Measurements from ENCODE around the gene RXYLT1. TPM values are rescaled to one million over a fixed set of nuclear protein-coding genes. Genes with fewer than 3 reads are reported as not detected.
"Not testable (repeated sequence)": the region's sequence is repeated elsewhere in the genome, so short reads cannot be mapped to it uniquely, and the experiment has no call there.

The RXYLT1 gene, protein sequence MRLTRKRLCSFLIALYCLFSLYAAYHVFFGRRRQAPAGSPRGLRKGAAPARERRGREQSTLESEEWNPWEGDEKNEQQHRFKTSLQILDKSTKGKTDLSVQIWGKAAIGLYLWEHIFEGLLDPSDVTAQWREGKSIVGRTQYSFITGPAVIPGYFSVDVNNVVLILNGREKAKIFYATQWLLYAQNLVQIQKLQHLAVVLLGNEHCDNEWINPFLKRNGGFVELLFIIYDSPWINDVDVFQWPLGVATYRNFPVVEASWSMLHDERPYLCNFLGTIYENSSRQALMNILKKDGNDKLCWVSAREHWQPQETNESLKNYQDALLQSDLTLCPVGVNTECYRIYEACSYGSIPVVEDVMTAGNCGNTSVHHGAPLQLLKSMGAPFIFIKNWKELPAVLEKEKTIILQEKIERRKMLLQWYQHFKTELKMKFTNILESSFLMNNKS
- total RNA-seq = 10 to 100 TPM in 1 of 3 donors, 1 to 10 TPM in 2; 5.8 to 10.6 (median 7.0) TPM
- 17.0 TPM for total RNA-seq (2013)

DNA sequence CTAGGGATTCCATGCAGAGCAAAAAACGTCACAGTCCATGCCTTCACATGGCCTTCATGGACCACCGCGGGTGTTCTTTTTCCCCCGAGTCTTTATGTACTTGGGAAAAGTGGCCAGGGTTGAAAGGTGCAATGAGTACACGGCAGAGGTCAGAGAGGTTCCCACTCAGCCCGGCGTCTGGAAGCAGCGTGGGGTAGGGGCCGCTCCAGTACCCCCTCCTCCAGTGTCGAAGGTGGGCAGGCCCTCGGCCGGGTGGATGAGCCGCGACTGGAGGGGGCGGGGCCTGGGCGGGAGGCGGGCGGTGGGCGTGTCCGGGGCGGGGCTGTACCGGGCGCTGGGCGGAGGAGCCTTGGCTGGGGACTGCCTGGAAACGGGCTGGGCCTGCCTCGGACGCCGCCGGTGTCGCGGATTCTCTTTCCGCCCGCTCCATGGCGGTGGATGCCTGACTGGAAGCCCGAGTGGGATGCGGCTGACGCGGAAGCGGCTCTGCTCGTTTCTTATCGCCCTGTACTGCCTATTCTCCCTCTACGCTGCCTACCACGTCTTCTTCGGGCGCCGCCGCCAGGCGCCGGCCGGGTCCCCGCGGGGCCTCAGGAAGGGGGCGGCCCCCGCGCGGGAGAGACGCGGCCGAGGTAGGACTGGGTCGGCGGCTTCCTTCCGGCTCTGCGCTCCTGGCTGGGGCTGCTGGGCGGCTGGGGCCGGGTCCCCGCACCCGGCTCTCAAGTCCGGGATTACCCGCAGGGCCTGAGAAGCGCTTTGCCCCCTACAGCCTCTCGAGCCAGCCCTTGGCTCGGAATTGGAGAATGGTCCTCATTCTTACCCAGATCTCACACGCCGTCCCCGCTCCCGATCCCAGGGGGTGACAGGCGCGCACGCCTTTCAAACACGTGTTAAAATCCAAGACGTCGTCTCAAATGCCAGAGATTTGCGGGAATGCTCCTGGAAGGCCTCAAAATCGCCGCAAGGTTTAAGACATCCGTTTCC, at the start of gene RXYLT1:
RXYLT1 (plus strand) TSS at position 412 of the 984 bp plus-strand sequence; CDS start at position 464, 52 bp downstream.
- Histone ChIP-seq H3K4me1 (ENCODE audit: control insufficient read depth, insufficient read depth, low read length) (peaks cover 6% of the 10 kb centered on the region), H3K27ac (ENCODE audit: low read length) (peak within 1 kb of the TSS; percentile 83), H3K27me3 (ENCODE audit: control insufficient read depth, insufficient read depth, low read length) (no peaks in the 10 kb centered on the region), H3K4me3 (ENCODE audit: low read length) (peak within 1 kb of the TSS; percentile 91), H3K9me3 (ENCODE audit: control insufficient read depth, insufficient read depth, low read length) (no peaks in the 10 kb centered on the region), H3K36me3 (ENCODE audit: control insufficient read depth, insufficient read depth, low read length) (peaks cover 6% of the 10 kb centered on the region)
- Mint-ChIP-seq H3K36me3 (peaks cover 6% of the 10 kb centered on the region), H3K9me3 (no peaks in the 10 kb centered on the region), H3K4me1 (peaks cover 11 to 19% of the 10 kb centered on the region in 2 donors), H3K4me3 (peak within 1 kb of the TSS; percentile 97), H3K27ac (peak within 1 kb of the TSS; percentile 93), H3K27me3 (ENCODE audit: low read depth in 2 of 2) (peaks cover 7 to 17% of the 10 kb centered on the region in 2 donors)
- TF ChIP-seq, protein P1, sequence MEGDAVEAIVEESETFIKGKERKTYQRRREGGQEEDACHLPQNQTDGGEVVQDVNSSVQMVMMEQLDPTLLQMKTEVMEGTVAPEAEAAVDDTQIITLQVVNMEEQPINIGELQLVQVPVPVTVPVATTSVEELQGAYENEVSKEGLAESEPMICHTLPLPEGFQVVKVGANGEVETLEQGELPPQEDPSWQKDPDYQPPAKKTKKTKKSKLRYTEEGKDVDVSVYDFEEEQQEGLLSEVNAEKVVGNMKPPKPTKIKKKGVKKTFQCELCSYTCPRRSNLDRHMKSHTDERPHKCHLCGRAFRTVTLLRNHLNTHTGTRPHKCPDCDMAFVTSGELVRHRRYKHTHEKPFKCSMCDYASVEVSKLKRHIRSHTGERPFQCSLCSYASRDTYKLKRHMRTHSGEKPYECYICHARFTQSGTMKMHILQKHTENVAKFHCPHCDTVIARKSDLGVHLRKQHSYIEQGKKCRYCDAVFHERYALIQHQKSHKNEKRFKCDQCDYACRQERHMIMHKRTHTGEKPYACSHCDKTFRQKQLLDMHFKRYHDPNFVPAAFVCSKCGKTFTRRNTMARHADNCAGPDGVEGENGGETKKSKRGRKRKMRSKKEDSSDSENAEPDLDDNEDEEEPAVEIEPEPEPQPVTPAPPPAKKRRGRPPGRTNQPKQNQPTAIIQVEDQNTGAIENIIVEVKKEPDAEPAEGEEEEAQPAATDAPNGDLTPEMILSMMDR (IDR thresholded peaks at IDR 0.05) = no peak
- under 1% methylated on average over 86 of the region's 86 CpGs for WGBS (ENCODE audit: insufficient coverage)
- peak; percentile 80 to 87 for DNase-seq
- ATAC-seq = peak; percentile 93 to 98 (median 95)
- intact Hi-C loops (cut with micrococcal nuclease) = loop anchor here (10.0 kb wide), 1 partner anchor 445 kb away; the partner anchor contains the start of gene KICS2

DNA sequence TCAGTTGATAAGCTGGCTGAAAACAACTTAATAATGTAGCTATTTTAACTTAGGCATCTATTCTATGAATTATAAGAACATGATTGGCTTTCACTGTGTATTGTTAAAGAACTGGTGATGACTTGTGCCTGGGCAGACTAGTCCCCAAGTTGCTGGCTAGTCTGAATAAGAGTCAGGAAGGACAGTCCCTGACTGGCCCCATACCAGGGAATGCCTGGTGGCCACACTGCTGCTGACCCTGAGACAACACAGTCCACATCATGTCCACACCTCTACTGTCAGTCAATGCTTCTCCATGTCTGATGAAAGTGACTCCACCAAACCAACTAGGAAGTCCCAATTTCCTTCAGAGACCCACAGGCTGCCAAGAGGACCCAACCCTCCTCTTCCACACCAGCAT, 46.9 kb upstream of the RXYLT1 start:
- H3K27ac Mint-ChIP-seq; H3K36me3 ChIP-seq (ENCODE audit: control insufficient read depth, insufficient read depth, low read length); H3K4me3 ChIP-seq (ENCODE audit: low read length); H3K36me3 Mint-ChIP-seq; H3K4me1 Mint-ChIP-seq; H3K9me3 ChIP-seq (ENCODE audit: control insufficient read depth, insufficient read depth, low read length); H3K4me3 Mint-ChIP-seq; H3K9me3 Mint-ChIP-seq; H3K27ac ChIP-seq (ENCODE audit: low read length); H3K27me3 Mint-ChIP-seq (ENCODE audit: low read depth in 2 of 2); DNase-seq; H3K4me1 ChIP-seq (ENCODE audit: control insufficient read depth, insufficient read depth, low read length); ATAC-seq; H3K27me3 ChIP-seq (ENCODE audit: control insufficient read depth, insufficient read depth, low read length): not testable (repeated sequence)
- intact Hi-C loops (cut with micrococcal nuclease) = loop anchor here (10.0 kb wide), 1 partner anchor 188 kb away; no protein-coding TSS in a partner anchor

DNA sequence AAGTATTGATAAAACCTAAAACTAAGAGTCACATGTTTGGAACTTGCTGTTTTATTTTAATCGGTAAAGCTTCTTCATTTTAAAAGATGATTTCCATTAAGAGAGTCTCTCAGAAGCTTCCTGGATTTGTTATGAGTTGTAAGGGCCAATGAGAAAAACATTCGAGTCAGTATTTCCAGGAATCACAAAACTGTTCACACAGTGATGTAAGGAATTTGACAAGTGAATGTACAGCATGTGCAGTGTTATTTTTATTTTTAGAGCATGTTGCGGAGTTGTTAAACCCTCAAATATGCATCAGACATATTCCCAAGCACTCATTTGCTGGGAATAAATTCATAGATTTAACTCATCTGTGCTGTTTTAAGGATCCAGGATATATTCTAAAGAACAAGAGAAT, 46.1 kb upstream of the RXYLT1 start:
- H3K4me3 ChIP-seq (ENCODE audit: low read length); H3K27me3 ChIP-seq (ENCODE audit: control insufficient read depth, insufficient read depth, low read length); H3K4me1 Mint-ChIP-seq; H3K36me3 Mint-ChIP-seq; ATAC-seq; H3K9me3 ChIP-seq (ENCODE audit: control insufficient read depth, insufficient read depth, low read length); H3K36me3 ChIP-seq (ENCODE audit: control insufficient read depth, insufficient read depth, low read length); H3K27ac Mint-ChIP-seq; H3K27ac ChIP-seq (ENCODE audit: low read length); H3K4me1 ChIP-seq (ENCODE audit: control insufficient read depth, insufficient read depth, low read length); H3K4me3 Mint-ChIP-seq; DNase-seq; H3K27me3 Mint-ChIP-seq (ENCODE audit: low read depth in 2 of 2); H3K9me3 Mint-ChIP-seq: not testable (repeated sequence)
- intact Hi-C loops (cut with micrococcal nuclease) = loop anchor here (10.0 kb wide), 1 partner anchor 189 kb away; no protein-coding TSS in a partner anchor
- no CpG with 5 or more reads among the region's 3 CpGs for WGBS (ENCODE audit: insufficient coverage)

DNA sequence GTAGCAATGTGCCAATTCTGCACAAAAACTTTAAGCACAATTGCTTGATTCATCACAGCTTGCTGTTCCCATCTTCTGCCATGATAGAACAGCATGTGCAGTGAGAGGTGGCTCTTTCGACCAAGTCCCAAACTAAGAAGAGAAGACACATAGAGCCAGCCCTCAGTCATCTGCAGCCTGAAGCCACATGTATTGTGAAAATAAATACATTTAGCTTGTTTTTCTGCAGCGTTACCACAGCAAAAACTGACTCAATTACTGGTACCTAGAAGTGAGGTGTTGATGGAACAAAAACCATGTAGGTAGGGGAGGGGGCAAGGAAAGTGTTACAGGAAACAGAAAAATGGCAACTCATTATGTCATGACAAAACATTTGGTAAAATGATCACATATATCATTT, 39.2 kb upstream of the RXYLT1 start:
- H3K27ac ChIP-seq (ENCODE audit: low read length); H3K4me3 ChIP-seq (ENCODE audit: low read length); intact Hi-C loops (cut with micrococcal nuclease); H3K27me3 ChIP-seq (ENCODE audit: control insufficient read depth, insufficient read depth, low read length); H3K27ac Mint-ChIP-seq; H3K9me3 Mint-ChIP-seq; H3K4me1 Mint-ChIP-seq; H3K4me3 Mint-ChIP-seq; H3K36me3 Mint-ChIP-seq; H3K9me3 ChIP-seq (ENCODE audit: control insufficient read depth, insufficient read depth, low read length); DNase-seq; H3K36me3 ChIP-seq (ENCODE audit: control insufficient read depth, insufficient read depth, low read length); H3K4me1 ChIP-seq (ENCODE audit: control insufficient read depth, insufficient read depth, low read length); ATAC-seq; H3K27me3 Mint-ChIP-seq (ENCODE audit: low read depth in 2 of 2): not testable (repeated sequence)
- no CpG with 5 or more reads among the region's 2 CpGs for WGBS (ENCODE audit: insufficient coverage)

DNA sequence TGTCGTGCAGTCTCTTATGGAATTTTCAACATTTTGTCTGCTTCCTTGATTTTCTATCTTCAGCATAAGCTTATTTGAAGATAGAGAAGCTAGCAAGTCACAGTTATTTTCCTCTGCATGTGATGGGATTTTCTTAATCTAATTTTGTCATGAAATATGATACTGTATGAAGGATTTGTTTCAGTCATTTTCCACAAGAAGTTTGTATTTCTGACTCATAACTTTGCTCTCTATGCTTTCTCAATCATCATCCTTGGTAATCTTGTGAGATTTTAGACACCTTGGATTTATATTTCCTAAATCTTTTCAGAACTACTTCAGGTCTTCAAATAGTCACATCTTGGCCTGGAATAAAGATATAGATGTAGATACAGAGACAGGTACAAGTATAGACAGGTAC, 38.3 kb upstream of the RXYLT1 start:
- DNase-seq; H3K4me1 Mint-ChIP-seq; intact Hi-C loops (cut with micrococcal nuclease); H3K27ac ChIP-seq (ENCODE audit: low read length); H3K27ac Mint-ChIP-seq; ATAC-seq; H3K27me3 Mint-ChIP-seq (ENCODE audit: low read depth in 2 of 2); H3K36me3 ChIP-seq (ENCODE audit: control insufficient read depth, insufficient read depth, low read length); H3K4me3 Mint-ChIP-seq; H3K9me3 ChIP-seq (ENCODE audit: control insufficient read depth, insufficient read depth, low read length); H3K36me3 Mint-ChIP-seq; H3K4me3 ChIP-seq (ENCODE audit: low read length); H3K9me3 Mint-ChIP-seq; H3K27me3 ChIP-seq (ENCODE audit: control insufficient read depth, insufficient read depth, low read length); H3K4me1 ChIP-seq (ENCODE audit: control insufficient read depth, insufficient read depth, low read length): not testable (repeated sequence)
- 100% methylated on average over 1 of the region's 1 CpG for WGBS (ENCODE audit: insufficient coverage)

DNA sequence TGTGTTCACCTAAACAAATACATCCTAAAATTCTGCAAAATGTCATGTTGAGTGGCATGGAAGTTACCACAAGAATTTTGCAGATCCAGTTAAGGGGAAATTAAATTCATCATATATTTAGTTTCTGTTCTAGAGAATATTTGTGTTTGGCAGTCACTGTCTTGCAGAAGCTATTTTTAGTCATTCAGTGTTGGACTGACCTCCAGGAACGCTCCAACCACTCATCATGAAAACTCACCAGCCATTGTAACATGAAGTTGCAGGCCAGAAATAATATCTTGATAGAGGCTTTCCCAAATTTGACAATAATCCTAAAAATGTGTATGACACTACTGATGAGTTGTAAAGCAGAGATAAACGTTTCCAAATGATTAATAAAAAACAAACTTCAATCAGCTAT, 35.6 kb upstream of the RXYLT1 start:
- H3K27me3 ChIP-seq (ENCODE audit: control insufficient read depth, insufficient read depth, low read length); H3K27ac ChIP-seq (ENCODE audit: low read length); H3K36me3 ChIP-seq (ENCODE audit: control insufficient read depth, insufficient read depth, low read length); H3K4me1 Mint-ChIP-seq; H3K36me3 Mint-ChIP-seq; ATAC-seq; H3K9me3 Mint-ChIP-seq; H3K27ac Mint-ChIP-seq; H3K4me3 Mint-ChIP-seq; DNase-seq; H3K4me1 ChIP-seq (ENCODE audit: control insufficient read depth, insufficient read depth, low read length); H3K4me3 ChIP-seq (ENCODE audit: low read length); intact Hi-C loops (cut with micrococcal nuclease); H3K27me3 Mint-ChIP-seq (ENCODE audit: low read depth in 2 of 2); H3K9me3 ChIP-seq (ENCODE audit: control insufficient read depth, insufficient read depth, low read length): not testable (repeated sequence)
- no CpG with 5 or more reads among the region's 2 CpGs for WGBS (ENCODE audit: insufficient coverage)
